Hematopoietic multipotent progenitor cell treated with erythropoietin and hydrocortisone succinate and interleukin-3 and kit ligand, for 6 days (in vitro differentiated cells): Measurements from ENCODE around the gene CALR.

ENCODE experiments used
- DNase-seq: peaks from one replicate; pipeline ENCODE4 v3.0.0-alpha.2; 2015

CALR gene

DNA sequence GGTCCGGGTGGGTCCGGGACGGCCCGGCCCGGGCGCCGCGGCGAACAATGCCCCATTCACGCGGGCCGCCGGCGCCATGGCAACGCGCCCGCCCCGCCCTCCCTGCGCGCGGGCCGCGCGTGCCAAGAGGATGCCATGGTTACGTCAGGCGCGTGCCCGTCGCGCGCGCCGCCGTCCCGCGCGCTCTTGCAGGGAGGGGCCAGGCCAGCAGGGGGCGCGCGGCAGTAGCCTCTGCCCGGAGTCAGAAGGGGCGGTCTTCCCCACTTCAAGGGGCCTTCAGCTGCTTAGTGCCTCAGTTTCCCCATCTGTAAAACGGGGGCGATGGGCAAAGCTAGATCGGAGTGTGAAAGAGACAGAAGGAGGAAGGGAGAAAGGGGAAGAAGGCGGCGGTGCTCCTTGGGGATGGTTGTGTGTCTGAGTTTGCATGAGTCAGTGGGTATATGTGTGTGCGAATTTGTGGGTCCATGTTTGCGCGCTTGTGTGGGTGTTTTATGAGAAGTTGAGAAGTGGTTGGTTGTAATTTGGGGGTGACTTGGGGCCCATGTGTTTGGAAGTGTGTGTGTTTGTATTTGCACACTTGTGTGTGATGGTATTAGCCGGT is 45.2 kb downstream of the CALR start:
- peak; percentile 83 for DNase-seq

DNA sequence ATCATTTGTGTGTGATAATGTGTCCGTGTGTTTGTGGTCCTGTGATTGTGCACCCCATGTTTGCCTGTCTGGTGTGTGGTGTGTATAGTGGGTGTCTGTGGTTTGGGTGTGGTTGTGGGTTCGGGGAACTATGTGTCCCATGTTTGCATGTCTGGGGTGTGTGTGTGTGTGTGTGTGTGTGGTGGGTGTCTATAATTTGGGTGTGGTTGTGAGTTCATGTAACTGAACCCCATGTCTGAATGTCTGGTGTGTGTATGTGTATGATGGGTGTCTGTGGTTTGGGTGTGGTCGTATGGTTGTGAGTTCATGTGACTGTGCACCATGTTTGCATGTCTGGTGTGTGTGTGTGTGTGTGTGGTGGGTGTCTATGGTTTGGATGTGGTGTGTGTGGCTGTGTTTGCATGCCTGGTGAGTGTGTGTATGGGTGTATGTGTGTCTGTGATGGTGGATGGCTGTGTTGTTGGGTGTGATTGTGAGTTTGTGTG is 45.8 kb downstream of the CALR start:
- DNase-seq, result peak; percentile 46

DNA sequence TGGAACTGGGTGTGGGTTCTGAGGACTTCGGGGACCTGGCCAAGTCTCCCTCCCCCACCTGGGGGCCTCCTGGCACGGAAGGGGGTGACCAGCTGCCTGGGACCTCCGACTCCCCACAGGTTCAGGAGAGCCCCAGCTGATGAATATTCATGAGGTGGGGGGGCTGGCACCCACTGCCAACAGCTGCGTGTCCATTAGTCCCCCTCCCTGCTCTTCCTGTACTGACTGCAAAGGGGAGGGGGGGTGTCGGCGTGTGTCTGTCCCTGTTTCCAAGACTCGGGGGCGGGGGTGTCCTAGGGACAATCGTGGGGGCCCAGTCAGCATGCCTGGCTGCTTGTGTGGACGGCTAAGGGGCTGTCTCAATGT is 46.3 kb downstream of the CALR start:
- DNase-seq, result no peak

DNA sequence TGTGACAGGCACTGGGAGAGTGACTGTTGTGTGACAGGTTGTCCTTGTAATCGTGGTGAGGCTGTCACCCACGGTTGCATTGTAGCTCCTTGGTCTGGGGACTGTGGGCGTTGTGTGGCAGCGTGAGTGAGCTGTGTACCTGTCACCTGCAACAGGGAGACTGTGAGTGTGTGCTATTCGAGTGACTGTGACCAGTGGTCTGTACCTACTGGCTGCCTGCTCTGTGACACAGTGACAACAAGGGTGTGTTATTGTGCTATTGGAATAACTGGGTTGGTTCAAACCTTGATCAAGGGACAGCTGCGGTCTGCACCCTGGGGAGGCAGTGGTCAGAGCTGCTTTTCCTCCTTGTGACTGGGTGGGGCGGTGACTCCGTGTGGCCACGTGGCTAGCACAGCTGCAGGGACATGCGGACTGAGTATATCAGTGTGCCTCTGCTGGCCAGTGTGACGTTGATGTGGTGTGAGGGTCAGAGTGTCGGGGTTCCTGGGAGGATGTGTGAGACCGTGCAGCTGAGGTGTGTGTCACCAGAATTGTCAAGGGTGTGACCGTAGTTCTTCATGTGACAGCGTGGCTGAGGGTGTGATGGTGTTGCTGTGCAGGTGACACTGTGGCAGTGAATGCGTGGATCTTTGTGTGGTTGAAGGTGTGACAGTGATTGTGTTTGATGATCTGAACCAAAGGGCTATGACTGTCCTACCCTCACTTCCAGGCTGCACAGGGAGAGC is 46.8 kb downstream of the CALR start:
- DNase-seq, result no peak

DNA sequence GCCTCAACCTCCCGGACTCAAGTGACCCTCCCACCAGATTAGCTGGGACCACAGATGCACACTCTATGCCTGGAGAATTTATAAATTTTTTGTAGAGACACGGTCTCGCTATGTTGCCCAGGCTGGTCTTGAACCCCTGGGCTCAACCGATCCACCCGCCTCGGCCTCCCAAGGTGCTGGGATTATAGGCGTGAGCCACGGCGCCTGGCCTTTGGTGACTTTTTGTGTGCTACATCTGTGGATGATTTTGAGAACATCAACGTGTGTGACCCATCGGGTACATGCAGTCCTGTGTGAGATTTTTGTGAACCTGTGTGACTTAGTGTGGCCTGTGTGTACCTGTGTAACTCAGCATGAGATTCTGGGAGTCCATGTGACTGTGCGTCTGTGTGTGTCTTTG is 48.3 kb downstream of the CALR start:
- DNase-seq, result no peak

DNA sequence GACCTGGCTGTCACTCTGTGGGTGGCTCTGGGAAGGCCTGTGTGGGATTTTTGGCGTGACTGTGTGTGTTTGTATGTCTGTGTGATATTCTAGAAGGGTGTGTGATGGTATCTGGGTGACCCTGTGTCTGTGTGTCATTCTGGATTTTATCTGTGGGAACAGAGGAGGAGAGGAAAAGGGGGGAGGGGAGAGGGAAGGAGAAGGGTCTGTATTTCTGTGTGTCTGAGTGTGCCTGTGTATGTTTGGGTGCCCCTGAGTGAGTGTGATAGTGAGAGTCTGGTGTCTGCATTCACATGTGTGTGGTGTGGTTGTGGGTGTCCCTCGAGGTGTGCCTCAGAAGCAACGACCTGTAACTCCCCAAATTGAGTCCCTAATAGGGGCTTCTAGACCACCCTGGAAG is 48.8 kb downstream of the CALR start:
- DNase-seq, result no peak

DNA sequence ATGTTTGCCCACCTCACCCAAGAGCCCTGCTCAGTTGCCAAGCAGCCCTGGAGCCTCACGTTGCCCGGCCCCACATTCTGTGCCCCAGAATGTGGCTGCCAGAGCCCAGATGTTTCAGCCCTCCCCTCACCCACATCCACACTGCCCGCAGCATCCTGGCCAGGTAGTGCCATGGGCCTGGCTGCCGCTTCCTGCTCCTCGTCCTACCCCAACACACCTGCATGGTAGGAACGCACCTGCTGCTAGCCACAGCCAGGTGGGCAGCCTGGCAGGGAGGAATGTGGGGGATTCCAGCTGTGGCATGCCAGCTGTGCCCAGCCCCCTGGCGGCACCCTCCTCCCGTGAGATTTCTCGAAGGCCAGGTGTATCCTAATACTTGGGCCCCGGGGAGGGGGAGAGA is 49.4 kb downstream of the CALR start:
- DNase-seq, result no peak

DNA sequence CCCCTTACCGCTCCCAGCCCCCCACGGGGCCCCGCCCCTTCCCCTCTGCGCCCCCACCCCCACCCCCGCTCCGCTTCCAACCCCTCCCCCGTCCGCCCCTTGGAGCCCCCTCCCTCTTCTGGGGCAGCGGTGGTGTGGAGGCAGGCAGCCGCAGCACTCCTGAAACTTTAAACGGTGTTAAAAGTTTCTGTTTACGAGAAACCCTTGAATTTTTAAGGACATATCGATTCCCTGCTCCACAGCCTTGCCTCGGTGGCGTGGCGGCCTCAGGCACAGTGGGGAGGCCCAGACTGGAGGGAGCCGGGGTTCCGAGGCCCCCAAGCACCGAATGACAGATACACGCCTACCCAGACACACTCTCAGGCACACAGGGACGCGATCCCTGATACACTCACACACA is 52.0 kb downstream of the CALR start:
- DNase-seq, result no peak

DNA sequence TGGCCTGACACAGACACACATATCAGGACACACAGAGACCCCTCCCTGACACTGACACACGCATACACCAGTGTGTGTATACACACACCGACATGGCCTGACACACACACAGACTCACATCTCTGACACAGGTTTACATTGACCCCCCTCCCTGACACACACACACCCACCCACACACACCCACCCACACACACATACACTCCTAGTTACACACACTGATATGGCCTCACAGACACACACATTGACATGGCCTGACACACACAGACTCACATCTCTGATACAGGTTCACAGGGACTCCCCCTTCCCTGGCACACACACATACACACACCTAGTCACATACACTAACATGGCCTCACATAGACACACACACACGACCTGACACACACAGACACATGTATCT is 52.4 kb downstream of the CALR start:
- DNase-seq, result no peak

DNA sequence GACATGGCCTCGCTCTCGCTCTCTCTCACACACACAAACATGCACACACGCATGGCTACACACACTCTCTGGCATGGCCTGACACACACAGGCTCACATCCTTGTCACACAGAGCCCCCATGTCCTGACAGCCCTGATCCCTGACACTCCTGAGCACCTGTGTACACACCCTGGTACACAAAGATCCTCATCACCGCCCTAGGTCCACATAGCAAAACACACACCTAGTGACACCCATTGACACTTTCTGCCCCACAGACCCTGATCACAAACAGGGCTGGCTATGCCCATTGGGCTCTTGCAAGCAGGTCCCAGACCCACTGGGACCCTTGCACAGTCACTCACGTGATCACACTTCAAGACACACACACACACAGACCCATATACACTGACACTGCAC is 52.9 kb downstream of the CALR start:
- no peak for DNase-seq

DNA sequence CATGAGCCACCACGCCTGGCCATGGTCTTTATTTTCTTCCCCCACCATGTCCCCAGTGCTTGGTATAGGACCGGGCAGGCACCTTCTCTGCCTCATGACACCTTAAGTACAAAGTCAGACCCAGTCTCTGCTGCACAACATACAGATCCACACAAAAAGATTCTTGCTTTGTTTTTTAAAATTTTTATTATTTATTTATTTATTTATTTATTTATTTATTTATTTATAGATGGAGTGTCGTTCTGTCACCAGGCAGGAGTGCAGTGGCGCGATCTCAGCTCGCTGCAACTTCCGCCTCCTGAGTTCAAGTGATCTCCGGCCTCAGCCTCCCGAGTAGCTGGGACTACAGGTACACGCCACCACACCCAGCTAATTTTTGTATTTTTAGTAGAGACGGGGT is 54.3 kb downstream of the CALR start:
- no peak for DNase-seq

DNA sequence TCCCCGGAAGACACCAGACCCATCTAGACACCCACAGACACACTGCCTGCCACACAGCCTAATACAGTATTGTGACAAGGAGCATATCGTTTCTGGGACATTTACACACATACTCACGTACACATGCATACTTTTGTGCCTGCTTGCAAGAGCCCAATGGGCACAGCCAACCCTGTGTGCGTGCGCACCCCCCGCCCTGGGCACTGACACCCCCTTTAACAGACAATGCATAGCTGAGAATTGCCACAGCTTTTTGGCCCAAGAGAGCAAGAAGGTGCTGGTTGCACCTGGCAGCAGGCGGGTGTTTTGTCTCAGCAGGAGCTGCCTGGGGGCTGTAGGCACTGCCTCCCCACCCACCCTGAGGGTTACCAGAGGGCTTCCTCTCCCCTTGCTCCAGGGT is 55.2 kb downstream of the CALR start:
- no peak for DNase-seq
